ENCODE results near the gene CST5.
"Not testable (repeated sequence)": the region's sequence is repeated elsewhere in the genome, so short reads cannot be mapped to it uniquely, and the experiment has no call there.

CST5 gene

DNA sequence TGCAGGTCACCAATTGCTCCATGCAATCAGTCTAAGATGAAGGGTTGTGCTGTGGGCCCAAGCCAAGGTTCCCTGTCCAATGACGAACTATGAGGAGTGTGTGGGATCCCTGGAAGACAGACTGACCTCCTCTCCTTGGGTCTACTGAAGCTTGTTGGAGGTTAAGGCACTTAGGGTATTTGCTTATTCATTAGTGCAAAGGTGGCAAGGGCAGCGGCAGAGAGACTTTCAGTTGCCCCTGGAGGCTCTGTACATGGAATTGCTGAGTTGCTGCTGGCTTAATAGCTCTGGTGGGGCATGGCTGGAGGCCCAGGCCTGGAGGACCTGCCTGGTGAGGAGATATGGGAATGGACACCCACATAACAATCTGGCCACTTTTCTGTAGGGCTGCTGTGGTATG is 29.8 kb upstream of the CST5 start:
- TF ChIP-seq CTCF (IDR thresholded peaks at IDR 0.05): no peak
- H3K9me3 Mint-ChIP-seq: peaks cover 46% of the 10 kb centered on the region
- peaks cover 19% of the 10 kb centered on the region for H3K36me3 Mint-ChIP-seq (ENCODE audit: low read depth)
- no peak for DNase-seq
- no peaks in the 10 kb centered on the region for H3K4me1 Mint-ChIP-seq
- H3K4me3 Mint-ChIP-seq: no peak overlapping the region
- H3K27ac Mint-ChIP-seq: no peak overlapping the region
- no peaks in the 10 kb centered on the region for H3K27me3 Mint-ChIP-seq (ENCODE audit: low read depth, poor library complexity)

- DNase-seq: no peak
- H3K27ac Mint-ChIP-seq: no peak overlapping the region
- peaks cover 22% of the 10 kb centered on the region for H3K36me3 Mint-ChIP-seq (ENCODE audit: low read depth)
- H3K27me3 Mint-ChIP-seq (ENCODE audit: low read depth, poor library complexity): no peaks in the 10 kb centered on the region
- H3K4me1 Mint-ChIP-seq: peaks cover 5% of the 10 kb centered on the region
- TF ChIP-seq CTCF (IDR thresholded peaks at IDR 0.05): no peak
- peaks cover 62% of the 10 kb centered on the region for H3K9me3 Mint-ChIP-seq
- H3K4me3 Mint-ChIP-seq: no peak overlapping the region
These were observed 28.0 kb upstream of the CST5 start for GRCh38 chr20:23907579-23907978.

DNA sequence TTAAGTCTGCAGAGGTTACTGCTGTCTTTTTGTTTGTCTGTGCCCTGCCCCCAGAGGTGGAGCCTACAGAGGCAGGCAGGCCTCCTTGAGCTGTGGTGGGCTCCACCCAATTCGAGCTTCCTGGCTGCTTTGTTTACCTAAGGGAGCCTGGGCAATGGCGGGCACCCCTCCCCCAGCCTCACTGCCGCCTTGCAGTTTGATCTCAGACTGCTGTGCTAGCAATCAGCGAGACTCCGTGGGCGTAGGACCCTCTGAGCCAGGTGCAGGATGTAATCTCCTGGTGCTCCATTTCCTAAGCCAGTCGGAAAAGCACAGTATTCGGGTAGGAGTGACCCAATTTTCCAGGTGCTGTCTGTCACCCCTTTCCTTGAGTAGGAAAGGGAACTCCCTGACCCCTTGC is 22.8 kb upstream of the CST5 start:
- peaks cover 16% of the 10 kb centered on the region for H3K36me3 Mint-ChIP-seq (ENCODE audit: low read depth)
- peaks cover 75% of the 10 kb centered on the region for H3K9me3 Mint-ChIP-seq
- not testable (repeated sequence) for H3K4me1 Mint-ChIP-seq; H3K27me3 Mint-ChIP-seq (ENCODE audit: low read depth, poor library complexity); DNase-seq; H3K27ac Mint-ChIP-seq; H3K4me3 Mint-ChIP-seq

DNA sequence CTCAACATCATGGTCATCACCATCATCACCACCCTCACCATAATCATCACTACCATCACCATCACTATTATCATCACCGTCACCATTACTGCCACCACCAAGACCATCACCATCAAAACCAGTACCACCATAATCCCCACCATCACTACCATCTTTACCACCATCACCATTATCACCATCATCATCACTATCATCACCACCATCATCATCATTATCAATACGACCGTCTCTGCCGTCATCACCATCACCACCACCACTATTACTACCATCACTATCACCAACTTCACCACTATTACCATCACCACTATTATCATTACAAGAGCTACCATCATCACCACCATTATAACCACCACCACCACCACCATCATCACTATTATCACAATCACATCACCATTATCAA is 11.3 kb upstream of the CST5 start:
- peaks cover 10% of the 10 kb centered on the region for H3K9me3 Mint-ChIP-seq
- H3K36me3 Mint-ChIP-seq (ENCODE audit: low read depth); H3K4me3 Mint-ChIP-seq; DNase-seq; H3K27me3 Mint-ChIP-seq (ENCODE audit: low read depth, poor library complexity); H3K27ac Mint-ChIP-seq; H3K4me1 Mint-ChIP-seq: not testable (repeated sequence)

DNA sequence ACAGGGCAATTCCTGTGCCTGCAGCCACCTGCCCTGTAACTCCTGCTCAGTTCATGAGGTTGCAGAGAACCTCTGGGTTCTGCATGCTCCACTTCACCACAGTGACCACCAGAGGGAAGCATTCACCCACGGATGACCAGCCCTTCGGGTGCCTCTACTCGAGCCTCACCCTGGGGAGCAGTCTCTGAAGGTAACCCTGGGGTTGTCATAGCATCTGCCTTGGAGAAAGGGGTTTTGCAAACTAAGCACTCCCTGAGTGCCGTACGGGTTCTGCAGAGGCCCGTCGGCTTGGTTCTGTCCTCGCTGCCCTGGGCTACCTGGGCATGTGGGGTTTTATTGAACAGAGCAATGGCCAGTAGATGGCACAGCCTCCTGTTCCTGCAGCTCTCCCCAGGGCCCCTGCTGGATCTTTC is 10.2 kb upstream of the CST5 start:
- DNase-seq: peak; percentile 78
- H3K4me3 Mint-ChIP-seq: no peak overlapping the region
- no peaks in the 10 kb centered on the region for H3K36me3 Mint-ChIP-seq (ENCODE audit: low read depth)
- peak; percentile 79 for TF ChIP-seq CTCF (IDR thresholded peaks at IDR 0.05)
- H3K9me3 Mint-ChIP-seq: no peaks in the 10 kb centered on the region
- peaks cover 8% of the 10 kb centered on the region for H3K27me3 Mint-ChIP-seq (ENCODE audit: low read depth, poor library complexity)
- peaks cover 1% of the 10 kb centered on the region for H3K4me1 Mint-ChIP-seq
- no peak overlapping the region for H3K27ac Mint-ChIP-seq

- TF ChIP-seq CTCF (IDR thresholded peaks at IDR 0.05): no peak
- H3K36me3 Mint-ChIP-seq (ENCODE audit: low read depth): no peaks in the 10 kb centered on the region
- H3K27me3 Mint-ChIP-seq (ENCODE audit: low read depth, poor library complexity): peaks cover 5% of the 10 kb centered on the region
- H3K27ac Mint-ChIP-seq: no peak overlapping the region
- no peaks in the 10 kb centered on the region for H3K9me3 Mint-ChIP-seq
- no peak overlapping the region for H3K4me3 Mint-ChIP-seq
- no peak for DNase-seq
- peaks cover 20% of the 10 kb centered on the region for H3K4me1 Mint-ChIP-seq
These were observed 8.3 kb upstream of the CST5 start for GRCh38 chr20:23887856-23888255.

- H3K27ac Mint-ChIP-seq: no peak overlapping the region
- no peaks in the 10 kb centered on the region for H3K36me3 Mint-ChIP-seq (ENCODE audit: low read depth)
- H3K4me3 Mint-ChIP-seq: no peak overlapping the region
- H3K27me3 Mint-ChIP-seq (ENCODE audit: low read depth, poor library complexity): peaks cover 5% of the 10 kb centered on the region
- no peak for DNase-seq
- H3K4me1 Mint-ChIP-seq: peaks cover 41% of the 10 kb centered on the region
- no peak for TF ChIP-seq CTCF (IDR thresholded peaks at IDR 0.05)
- no peaks in the 10 kb centered on the region for H3K9me3 Mint-ChIP-seq
These were observed 5.2 kb upstream of the CST5 start for GRCh38 chr20:23884771-23885162.
